Mononuclear cell (primary cell): ENCODE results near the gene DNAJC1. TPM values are rescaled to one million over a fixed set of nuclear protein-coding genes. Genes with fewer than 3 reads are reported as not detected.

Source experiments
- H3K27me3 ChIP-seq: 2 replicates; pipeline ENCODE4 v1.6.0; 2011; ENCODE audit warnings: low read length, control low read depth; ENCODE audit not compliant: insufficient read depth
- H3K4me1 ChIP-seq: 2 replicates; pipeline ENCODE4 v1.5.1; 2011; ENCODE audit warnings: mild to moderate bottlenecking, low read length, control low read depth; ENCODE audit not compliant: insufficient read depth
- H3K4me3 ChIP-seq: 2 replicates; pipeline ENCODE4 v1.5.1; 2011; ENCODE audit warnings: mild to moderate bottlenecking, low read length, moderate library complexity
- H3K9me3 ChIP-seq: 2 replicates; pipeline ENCODE4 v1.5.1; 2011; ENCODE audit warnings: low read depth, mild to moderate bottlenecking, control low read depth, low read length
- total RNA-seq: library from RNA; depleted of rRNA; stranded (reverse); fragments of >200 nt; gene quantifications from one replicate; pipeline ENCODE4 v1.2.3, GENCODE V29; 2012

DNAJC1 gene
- total RNA-seq, 1 donor = 50.1 TPM

DNA sequence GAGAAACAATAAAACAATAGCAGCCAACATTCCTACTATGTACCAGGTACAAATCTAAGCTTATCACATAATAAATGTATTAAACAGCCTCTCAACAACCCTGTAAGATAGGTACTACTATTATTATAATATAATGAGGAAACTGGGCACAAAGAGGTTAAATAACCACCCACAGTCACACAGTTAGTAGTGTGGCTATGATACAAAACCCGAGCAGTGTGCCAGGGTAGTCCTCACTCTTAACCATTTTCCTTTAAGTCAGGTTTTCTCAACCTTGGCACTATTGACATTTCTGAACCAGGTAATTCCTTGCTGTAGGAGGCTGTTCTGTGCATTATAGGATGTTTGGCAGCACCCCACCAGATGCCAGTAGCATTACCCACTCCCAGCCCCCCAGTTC is 48.8 kb downstream of the DNAJC1 start:
- Histone ChIP-seq H3K27me3 (no peaks in the 10 kb centered on the region), H3K4me3 (no peak overlapping the region), H3K9me3 (no peaks in the 10 kb centered on the region), H3K4me1 (peaks cover 9% of the 10 kb centered on the region)

DNA sequence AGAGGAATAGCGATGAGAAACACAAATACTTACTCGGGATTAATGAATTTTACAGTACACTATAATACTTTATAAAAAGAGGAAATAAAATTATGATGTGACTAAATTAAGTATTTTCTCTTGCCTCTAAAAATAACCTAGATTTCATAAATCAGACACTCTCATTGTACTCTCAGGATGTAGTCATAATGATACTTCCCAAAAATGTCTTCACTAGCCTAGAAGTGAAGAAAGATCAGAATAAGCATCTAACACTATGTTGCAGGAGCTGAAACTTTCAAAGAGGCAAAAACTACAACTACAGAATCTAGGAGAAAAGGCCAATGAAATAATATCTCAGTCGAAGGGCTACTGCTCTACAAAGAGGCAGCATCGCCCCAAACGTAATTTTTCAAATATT is 49.4 kb downstream of the DNAJC1 start:
- no peaks in the 10 kb centered on the region for H3K27me3 ChIP-seq
- peaks cover 9% of the 10 kb centered on the region for H3K4me1 ChIP-seq
- no peak overlapping the region for H3K4me3 ChIP-seq
- no peaks in the 10 kb centered on the region for H3K9me3 ChIP-seq

DNA sequence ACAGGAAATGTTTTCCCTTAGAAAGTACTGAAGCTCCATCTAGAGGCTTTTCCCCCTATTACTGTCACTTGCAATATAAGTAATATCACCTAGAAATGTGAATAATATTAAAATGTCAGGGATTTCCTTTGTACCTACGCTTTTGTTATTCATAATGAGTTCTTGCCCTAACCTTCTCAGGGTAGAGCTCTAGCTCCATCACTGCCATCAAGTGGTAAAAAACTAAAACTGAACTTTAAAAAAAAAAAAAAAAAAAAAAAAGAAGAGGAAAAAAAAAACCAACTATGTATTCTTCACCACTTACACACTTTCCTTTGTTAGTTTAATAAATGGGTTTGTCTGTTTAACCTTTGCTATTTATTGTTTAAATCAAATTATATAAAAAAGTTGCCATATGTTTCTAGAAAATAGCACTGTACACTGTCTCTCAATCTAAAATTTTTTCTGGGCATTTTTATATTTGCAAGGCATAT is 49.9 kb downstream of the DNAJC1 start:
- Histone ChIP-seq H3K4me1 (peaks cover 9% of the 10 kb centered on the region), H3K27me3 (no peaks in the 10 kb centered on the region), H3K4me3 (no peak overlapping the region), H3K9me3 (no peaks in the 10 kb centered on the region)

DNA sequence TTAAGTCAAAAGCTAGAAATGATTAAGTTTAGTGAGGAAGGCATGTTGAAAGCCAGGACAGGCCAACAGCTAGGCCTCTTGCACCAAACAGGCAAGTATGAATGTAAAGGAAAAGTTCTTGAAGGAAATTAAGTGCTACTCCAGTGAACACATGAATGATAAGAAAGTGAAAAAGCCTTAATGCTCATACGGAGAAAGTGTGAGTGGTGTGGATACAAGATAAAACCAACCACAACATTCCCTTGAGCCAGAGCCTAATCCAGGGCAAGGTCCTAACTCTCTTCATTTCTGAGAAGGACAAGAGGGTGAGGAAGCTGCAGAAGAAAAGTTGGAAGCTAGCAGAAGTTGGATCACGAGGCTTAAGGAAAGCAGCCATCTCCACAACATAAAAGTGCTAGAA is 53.0 kb downstream of the DNAJC1 start:
- Histone ChIP-seq H3K4me3 (no peak overlapping the region), H3K4me1 (peaks cover 9% of the 10 kb centered on the region), H3K27me3 (no peaks in the 10 kb centered on the region), H3K9me3 (no peaks in the 10 kb centered on the region)

DNA sequence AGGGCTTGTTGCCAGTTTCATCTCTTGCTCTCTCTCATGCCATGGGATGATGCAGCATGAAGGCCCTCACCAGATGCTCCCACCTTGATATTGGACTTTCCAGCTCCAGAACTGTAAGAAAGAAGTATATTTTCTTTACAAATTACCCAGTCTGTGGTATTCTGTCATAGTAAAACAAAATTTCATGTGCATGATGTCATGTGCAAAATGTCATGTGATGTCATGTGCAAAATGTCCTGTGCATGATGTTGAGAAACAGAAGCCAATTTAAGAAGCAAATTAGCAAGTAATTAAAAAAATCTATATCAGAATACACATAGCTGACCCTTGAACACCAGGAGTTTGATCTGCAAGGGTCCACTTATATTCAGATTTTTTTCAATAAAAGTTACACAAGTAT is 56.6 kb downstream of the DNAJC1 start:
- no peaks in the 10 kb centered on the region for H3K27me3 ChIP-seq
- no peaks in the 10 kb centered on the region for H3K9me3 ChIP-seq
- peaks cover 5% of the 10 kb centered on the region for H3K4me1 ChIP-seq
- no peak overlapping the region for H3K4me3 ChIP-seq

DNA sequence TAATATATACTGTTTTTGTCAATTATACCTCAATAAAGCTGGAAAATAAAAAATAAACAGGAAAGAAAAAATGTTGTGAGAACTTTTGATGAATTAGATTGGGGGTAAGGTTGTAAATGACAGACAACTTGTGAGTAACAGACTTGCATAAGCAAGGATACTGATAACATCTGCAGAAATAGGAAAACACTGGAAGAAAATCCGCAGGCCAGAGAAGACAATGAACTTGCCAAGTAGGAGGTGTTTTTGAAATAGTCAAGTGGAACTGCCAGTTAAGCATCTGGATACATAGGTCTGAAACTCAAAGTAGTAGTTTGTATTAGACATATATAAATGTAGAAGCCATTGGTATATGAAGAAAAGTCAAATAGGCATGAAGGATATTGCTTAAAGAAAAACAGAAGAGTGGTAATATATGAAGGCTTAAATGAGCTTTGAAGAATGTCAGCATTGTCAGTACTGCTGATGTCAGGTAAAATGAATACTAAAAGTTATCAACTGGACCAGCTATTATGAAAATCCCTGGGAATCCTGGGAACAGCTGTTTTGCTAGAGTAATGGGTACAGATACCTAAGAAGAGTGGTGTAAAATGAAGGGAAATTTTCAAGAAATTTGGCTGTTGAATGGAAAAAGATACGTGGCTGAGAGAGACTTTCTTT is 58.7 kb downstream of the DNAJC1 start:
- no peaks in the 10 kb centered on the region for H3K27me3 ChIP-seq
- no peaks in the 10 kb centered on the region for H3K9me3 ChIP-seq
- no peak overlapping the region for H3K4me3 ChIP-seq
- H3K4me1 ChIP-seq = peaks cover 5% of the 10 kb centered on the region

DNA sequence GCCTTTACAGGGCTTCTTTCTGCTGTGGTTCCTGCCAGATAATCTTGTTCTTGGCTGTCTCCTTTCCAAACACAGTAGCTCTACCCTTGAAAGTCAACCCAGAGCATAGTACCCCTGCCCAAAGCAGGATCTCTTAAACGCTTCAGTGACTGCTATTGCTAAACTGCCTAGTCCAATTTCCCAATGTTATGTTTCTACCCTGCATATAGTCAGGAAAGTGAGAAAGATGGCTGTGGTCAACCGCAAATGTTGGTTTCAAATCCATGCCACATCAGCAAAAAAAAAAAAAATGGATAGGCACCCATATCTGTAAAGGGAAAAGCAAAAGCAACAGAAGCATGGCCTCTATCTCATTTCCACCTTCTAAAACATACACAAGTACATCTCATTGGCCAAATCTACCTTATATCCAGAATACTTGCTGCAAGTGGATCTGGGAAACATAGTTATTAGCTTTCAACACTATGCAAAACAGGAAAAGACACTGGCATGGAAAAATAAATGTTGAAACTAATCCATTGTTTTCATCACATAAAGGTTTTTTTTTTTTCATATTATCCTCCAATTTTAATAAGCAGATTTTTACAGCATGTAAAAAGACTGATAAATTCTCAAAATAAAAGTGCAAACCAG is 59.8 kb downstream of the DNAJC1 start:
- no peaks in the 10 kb centered on the region for H3K9me3 ChIP-seq
- no peak overlapping the region for H3K4me3 ChIP-seq
- no peaks in the 10 kb centered on the region for H3K27me3 ChIP-seq
- peaks cover 5% of the 10 kb centered on the region for H3K4me1 ChIP-seq

DNA sequence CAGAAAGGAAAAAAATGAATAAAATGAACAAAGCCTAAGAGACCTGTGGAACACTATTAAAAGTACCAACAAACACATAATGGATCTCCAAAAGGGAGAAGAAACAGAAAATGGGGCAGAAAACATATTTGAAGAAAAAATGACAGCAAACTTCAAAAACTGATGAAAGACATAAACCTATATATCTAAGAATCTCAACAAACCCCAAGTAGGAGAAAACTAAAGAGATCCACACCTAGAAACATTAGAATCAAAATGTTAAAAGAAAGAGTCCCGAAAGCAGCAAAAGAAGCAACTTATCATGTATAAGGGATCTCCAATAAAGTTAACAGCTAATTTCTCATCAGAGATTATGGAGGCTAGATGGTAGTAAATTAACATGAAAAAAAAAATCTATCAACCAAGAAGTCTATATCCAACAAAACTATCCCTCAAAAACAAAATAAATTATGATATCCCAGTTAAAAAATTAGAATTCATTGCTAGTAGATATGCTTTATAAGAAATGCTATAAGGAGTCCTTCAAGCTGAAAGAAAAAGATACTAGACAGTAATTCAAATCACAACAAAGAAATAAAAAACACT is 68.0 kb downstream of the DNAJC1 start:
- Histone ChIP-seq H3K4me3 (no peak overlapping the region), H3K27me3 (no peaks in the 10 kb centered on the region), H3K4me1 (no peaks in the 10 kb centered on the region), H3K9me3 (peaks cover 28% of the 10 kb centered on the region)

DNA sequence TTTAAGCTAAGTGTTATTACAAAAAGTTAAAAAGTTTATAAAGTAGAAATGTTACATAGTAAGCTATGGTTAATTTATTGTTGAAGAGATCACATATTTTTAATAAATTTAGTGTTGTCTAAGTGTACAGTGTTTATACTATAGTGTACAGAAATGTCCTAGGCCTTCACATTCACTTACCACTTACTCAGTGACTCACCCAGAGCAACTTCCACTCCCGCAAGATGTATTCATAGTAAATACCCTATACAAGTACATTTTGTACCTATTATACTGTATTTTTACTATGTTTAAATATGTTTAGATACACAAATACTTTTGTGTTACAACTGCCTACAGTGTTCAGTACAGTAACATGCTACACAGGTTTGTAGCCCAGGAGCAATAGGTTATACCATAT is 69.2 kb downstream of the DNAJC1 start:
- no peaks in the 10 kb centered on the region for H3K27me3 ChIP-seq
- H3K9me3 ChIP-seq = peaks cover 28% of the 10 kb centered on the region
- no peaks in the 10 kb centered on the region for H3K4me1 ChIP-seq
- no peak overlapping the region for H3K4me3 ChIP-seq

DNA sequence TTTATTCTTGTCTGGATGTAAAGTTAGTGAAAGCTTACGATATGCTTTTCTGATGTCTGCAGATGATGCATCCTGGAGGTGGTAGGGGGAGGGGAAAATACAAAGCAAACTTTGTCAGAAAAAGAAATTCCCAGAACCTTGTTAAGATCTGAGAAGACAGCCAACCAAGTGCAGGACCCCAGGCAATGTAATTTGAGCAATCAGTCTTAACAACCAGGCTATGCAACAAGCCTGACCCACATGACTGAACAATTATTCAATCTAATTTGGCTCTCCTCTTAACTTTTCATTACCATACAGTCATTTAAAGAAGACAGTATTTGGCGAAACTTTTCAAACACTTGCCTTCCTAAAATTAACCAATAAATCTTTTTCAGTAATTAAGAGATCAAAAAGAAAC is 74.5 kb downstream of the DNAJC1 start:
- Histone ChIP-seq H3K4me1 (no peaks in the 10 kb centered on the region), H3K27me3 (no peaks in the 10 kb centered on the region)

DNA sequence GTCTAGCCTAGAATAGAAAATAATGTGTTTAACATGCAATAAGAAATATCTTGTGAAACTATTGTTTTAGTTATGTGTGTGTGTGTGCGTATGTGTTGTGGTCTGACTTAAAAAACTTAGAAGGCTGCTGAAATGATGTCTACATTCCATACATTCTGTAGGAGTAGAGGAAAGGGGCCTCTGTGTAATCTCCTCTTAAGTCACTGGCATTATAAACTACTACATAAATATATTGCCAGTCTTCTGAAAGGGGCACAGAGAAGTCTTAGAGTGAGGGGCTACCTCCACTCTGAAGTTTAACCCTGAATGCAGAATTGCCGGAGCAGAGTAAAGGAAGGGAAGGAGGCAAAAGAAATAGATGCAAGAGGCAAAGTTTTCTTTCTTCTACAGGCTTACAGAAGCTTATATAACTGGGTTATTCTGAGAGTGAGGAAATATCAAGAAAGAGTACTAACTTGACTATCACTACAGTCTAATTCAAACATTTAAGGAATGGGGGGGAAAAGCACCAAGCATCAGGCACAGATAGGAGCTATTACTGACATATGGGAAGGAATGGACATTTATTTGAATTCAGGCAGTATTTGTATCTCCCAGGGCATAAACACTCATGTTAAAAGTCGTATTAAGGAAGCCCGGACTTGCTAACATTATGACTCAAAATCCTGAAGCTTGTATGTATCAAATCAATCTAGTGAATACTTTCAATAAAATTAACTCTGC is 75.7 kb downstream of the DNAJC1 start:
- Histone ChIP-seq H3K4me3 (no peak overlapping the region), H3K27me3 (no peaks in the 10 kb centered on the region), H3K4me1 (no peaks in the 10 kb centered on the region), H3K9me3 (no peaks in the 10 kb centered on the region)

More for the DNA sequence above, 74.5 kb downstream of the DNAJC1 start:
- H3K4me3 ChIP-seq = no peak overlapping the region
- no peaks in the 10 kb centered on the region for H3K9me3 ChIP-seq

DNA sequence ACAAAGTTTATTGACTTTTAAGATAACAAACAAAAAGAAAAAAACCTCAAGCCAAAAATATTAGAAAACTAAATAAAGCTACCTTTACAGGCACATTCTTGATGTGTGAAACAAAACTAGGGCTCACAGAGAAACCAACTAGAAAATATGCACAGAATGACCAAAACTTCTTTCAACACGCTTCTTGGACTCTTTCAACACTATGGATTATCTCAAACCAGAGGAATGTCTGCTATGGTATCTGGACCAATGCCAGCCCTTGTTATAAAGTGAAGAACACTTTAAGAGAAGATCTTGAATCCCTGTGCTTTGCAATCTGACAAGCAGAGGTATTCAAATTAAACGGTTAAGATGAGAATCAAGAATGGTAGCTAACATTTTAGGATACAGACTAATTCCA is 76.6 kb downstream of the DNAJC1 start:
- no peak overlapping the region for H3K4me3 ChIP-seq
- no peaks in the 10 kb centered on the region for H3K9me3 ChIP-seq
- no peaks in the 10 kb centered on the region for H3K27me3 ChIP-seq
- no peaks in the 10 kb centered on the region for H3K4me1 ChIP-seq

DNA sequence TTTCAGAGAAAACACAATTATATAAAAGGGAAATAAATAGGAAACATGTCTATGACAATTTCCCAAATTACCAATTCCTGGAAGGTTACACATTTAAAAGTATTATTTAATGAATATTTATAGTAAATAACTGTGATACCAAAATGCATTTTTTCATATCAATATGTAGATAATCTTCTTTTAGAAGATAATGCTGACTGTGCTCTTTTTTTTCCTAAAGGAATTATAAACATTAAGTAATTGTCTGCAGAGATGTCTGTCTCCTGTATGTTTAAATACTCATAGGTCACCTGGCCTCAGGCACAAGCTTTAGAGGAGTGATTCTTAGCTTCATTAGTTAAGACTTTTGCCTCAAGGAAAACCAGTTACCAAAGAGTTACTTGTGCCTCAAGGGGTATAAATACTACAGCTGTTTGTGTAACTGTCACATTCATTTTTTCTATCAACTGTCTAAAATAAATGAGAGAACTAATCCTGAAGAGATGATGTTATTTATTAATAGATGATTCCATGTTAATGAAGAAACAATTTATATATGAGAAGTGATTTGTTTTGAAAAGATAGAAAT is 77.1 kb downstream of the DNAJC1 start:
- Histone ChIP-seq H3K27me3 (no peaks in the 10 kb centered on the region), H3K4me1 (no peaks in the 10 kb centered on the region), H3K9me3 (no peaks in the 10 kb centered on the region), H3K4me3 (no peak overlapping the region)

DNA sequence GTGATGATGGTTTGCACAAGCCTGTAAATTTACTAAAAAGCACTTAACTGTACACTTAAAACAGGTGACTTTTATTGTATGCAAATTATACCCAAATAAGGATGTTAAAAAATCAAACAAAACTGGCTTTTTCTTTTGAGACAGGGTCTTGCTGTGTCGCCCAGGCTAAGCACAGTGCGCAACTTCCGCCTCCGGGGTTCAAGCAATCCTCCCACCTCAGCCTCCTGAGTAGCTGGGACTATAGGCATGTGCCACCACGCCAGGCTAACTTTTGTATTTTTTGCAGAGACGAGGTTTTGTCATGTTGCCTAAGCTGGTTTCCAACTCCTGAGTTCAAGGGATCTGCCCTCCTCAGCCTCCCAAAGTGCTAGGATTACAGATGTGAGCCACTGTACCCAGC is 77.7 kb downstream of the DNAJC1 start:
- Histone ChIP-seq H3K4me1 (no peaks in the 10 kb centered on the region), H3K9me3 (no peaks in the 10 kb centered on the region), H3K4me3 (no peak overlapping the region), H3K27me3 (no peaks in the 10 kb centered on the region)

DNA sequence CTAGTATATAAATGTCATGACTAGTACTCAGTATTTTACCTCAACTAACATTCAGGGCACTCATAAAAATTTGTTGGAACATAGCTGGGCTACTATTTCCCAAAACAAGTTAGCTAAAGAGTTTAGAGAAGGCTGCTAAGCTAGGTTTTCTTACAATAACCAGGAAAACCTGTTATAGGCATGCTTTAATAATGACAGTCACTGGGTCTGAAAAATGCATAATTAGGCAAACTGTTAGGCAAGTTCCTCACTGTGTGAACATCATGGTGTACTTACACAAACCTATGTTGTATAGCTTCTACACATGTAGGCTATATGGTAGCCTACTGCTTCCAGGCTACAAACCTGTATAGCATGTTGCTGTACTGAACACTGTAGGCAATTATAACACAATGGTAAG is 79.0 kb downstream of the DNAJC1 start:
- Histone ChIP-seq H3K4me3 (no peak overlapping the region), H3K27me3 (no peaks in the 10 kb centered on the region), H3K4me1 (no peaks in the 10 kb centered on the region), H3K9me3 (no peaks in the 10 kb centered on the region)
